ENCODE measurements around the gene PDGFRB. TPM values are rescaled to one million over a fixed set of nuclear protein-coding genes. Genes with fewer than 3 reads are reported as not detected.

The PDGFRB gene
- polyA plus RNA-seq, 1 donor from 2014 or later, result not detected

DNA sequence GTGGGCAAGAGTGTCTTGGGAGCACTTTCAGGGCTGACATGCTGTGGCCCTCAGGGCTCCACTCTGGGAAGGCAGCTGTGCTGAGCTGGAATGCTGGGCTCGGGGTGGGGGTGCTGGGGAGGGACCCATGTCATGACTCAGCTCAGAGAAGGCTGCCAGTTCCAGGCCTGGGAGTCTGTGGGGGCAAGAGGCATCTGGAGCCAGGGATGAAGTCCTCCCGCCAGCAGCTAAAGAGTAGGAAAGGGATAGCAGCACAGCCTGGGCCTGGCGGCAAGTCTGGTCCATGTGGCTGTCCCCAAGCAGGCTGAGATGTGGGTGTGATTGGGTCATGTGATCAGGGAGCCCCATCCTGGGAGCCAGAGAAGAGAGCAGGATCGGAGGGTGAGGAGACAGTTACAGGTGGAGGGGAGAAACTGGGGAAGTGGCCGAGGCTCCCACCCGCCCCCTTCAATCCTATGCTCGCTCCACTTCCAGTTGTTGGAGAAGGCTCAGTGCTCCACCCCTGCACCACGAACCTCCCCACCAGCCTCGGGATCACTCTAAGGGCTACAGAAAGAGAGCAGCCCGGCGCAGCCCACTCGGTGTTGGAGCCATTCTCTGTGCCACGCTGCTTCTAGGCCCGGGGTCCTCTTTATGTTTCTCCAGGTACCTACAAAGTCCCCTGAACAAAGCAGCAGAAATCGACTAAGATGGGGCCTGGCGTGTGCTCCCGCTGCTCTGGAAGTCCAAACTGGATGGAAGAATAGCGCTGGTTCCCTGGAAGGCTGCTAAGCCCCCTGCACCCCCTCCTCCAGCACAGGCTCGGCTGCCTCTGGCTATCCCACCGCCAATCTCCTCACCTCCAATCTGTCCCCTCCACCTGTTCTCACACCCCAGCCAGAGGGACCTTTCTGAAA, 12.0 kb downstream of the PDGFRB start:
- Histone ChIP-seq H3K36me3 (ENCODE audit: insufficient read depth, low read length) (no peaks in the 10 kb centered on the region), H3K4me3 (ENCODE audit: low read length) (no peak overlapping the region), H3K9me2 (ENCODE audit: insufficient read depth, low read length) (no peaks in the 10 kb centered on the region), H3K9ac (ENCODE audit: low read length) (no peak overlapping the region), H2AFZ (ENCODE audit: low read depth, low read length) (no peak overlapping the region), H3K79me2 (replicated peaks; ENCODE audit: insufficient read depth, low read length) (no peaks in the 10 kb centered on the region), H3K4me2 (ENCODE audit: low read length) (no peak overlapping the region), H3K27me3 (ENCODE audit: insufficient read depth, low read depth, low read length) (no peaks in the 10 kb centered on the region), H3K9me3 (ENCODE audit: low read length) (no peaks in the 10 kb centered on the region), H3K27ac (ENCODE audit: low read length) (no peak overlapping the region), H3F3A (ENCODE audit: insufficient read depth, low read length, poor library complexity, severe bottlenecking) (no peaks in the 10 kb centered on the region), H4K20me1 (ENCODE audit: insufficient read depth) (no peaks in the 10 kb centered on the region)
- TF ChIP-seq SMC3 (conservative IDR thresholded peaks at IDR 0.05; ENCODE audit: poor library complexity) (no peak), RAD21 (conservative IDR thresholded peaks at IDR 0.05) (no peak), MXI1 (conservative IDR thresholded peaks at IDR 0.05; ENCODE audit: poor library complexity, severe bottlenecking) (no peak), EP300 (conservative IDR thresholded peaks at IDR 0.05; ENCODE audit: poor library complexity, severe bottlenecking) (no peak), EZH2 (IDR thresholded peaks at IDR 0.05; ENCODE audit: borderline replicate concordance, insufficient read depth, low read length, poor library complexity, severe bottlenecking) (no peak), TAF1 (IDR thresholded peaks at IDR 0.05; ENCODE audit: low read depth) (no peak), POLR2AphosphoS5 (IDR thresholded peaks at IDR 0.05) (no peak)
- TF ChIP-seq, protein P1, sequence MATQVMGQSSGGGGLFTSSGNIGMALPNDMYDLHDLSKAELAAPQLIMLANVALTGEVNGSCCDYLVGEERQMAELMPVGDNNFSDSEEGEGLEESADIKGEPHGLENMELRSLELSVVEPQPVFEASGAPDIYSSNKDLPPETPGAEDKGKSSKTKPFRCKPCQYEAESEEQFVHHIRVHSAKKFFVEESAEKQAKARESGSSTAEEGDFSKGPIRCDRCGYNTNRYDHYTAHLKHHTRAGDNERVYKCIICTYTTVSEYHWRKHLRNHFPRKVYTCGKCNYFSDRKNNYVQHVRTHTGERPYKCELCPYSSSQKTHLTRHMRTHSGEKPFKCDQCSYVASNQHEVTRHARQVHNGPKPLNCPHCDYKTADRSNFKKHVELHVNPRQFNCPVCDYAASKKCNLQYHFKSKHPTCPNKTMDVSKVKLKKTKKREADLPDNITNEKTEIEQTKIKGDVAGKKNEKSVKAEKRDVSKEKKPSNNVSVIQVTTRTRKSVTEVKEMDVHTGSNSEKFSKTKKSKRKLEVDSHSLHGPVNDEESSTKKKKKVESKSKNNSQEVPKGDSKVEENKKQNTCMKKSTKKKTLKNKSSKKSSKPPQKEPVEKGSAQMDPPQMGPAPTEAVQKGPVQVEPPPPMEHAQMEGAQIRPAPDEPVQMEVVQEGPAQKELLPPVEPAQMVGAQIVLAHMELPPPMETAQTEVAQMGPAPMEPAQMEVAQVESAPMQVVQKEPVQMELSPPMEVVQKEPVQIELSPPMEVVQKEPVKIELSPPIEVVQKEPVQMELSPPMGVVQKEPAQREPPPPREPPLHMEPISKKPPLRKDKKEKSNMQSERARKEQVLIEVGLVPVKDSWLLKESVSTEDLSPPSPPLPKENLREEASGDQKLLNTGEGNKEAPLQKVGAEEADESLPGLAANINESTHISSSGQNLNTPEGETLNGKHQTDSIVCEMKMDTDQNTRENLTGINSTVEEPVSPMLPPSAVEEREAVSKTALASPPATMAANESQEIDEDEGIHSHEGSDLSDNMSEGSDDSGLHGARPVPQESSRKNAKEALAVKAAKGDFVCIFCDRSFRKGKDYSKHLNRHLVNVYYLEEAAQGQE (IDR thresholded peaks at IDR 0.05; ENCODE audit: borderline replicate concordance), result no peak

- H3F3A ChIP-seq (ENCODE audit: insufficient read depth, low read length, poor library complexity, severe bottlenecking), result no peaks in the 10 kb centered on the region
Measured at GRCh38 chr5:150142959-150143349, 12.7 kb downstream of the PDGFRB start.

More at GRCh38 chr5:150142959-150143349, 12.7 kb downstream of the PDGFRB start:
- Histone ChIP-seq H3K27ac (ENCODE audit: low read length) (no peak overlapping the region), H3K9ac (ENCODE audit: low read length) (no peak overlapping the region), H3K4me3 (ENCODE audit: low read length) (no peak overlapping the region), H2AFZ (ENCODE audit: low read depth, low read length) (no peak overlapping the region), H3K79me2 (replicated peaks; ENCODE audit: insufficient read depth, low read length) (no peaks in the 10 kb centered on the region), H4K20me1 (ENCODE audit: insufficient read depth) (no peaks in the 10 kb centered on the region), H3K36me3 (ENCODE audit: insufficient read depth, low read length) (no peaks in the 10 kb centered on the region), H3K4me2 (ENCODE audit: low read length) (no peak overlapping the region), H3K9me3 (ENCODE audit: low read length) (no peaks in the 10 kb centered on the region), H3K27me3 (ENCODE audit: insufficient read depth, low read depth, low read length) (no peaks in the 10 kb centered on the region), H3K9me2 (ENCODE audit: insufficient read depth, low read length) (no peaks in the 10 kb centered on the region)
- TF ChIP-seq POLR2AphosphoS5 (IDR thresholded peaks at IDR 0.05) (no peak), TAF1 (IDR thresholded peaks at IDR 0.05; ENCODE audit: low read depth) (no peak), RAD21 (conservative IDR thresholded peaks at IDR 0.05) (no peak), EZH2 (IDR thresholded peaks at IDR 0.05; ENCODE audit: borderline replicate concordance, insufficient read depth, low read length, poor library complexity, severe bottlenecking) (no peak), MXI1 (conservative IDR thresholded peaks at IDR 0.05; ENCODE audit: poor library complexity, severe bottlenecking) (no peak), EP300 (conservative IDR thresholded peaks at IDR 0.05; ENCODE audit: poor library complexity, severe bottlenecking) (no peak), SMC3 (conservative IDR thresholded peaks at IDR 0.05; ENCODE audit: poor library complexity) (no peak), CTCF (IDR thresholded peaks at IDR 0.05; ENCODE audit: poor library complexity, severe bottlenecking) (no peak)
- TF ChIP-seq, protein P1 (IDR thresholded peaks at IDR 0.05; ENCODE audit: borderline replicate concordance), result no peak

Data from neural cell (in vitro differentiated cells).